CD4-positive, alpha-beta T cell (primary cell): ENCODE data around the gene SHMT2. TPM values are rescaled to one million over a fixed set of nuclear protein-coding genes. Genes with fewer than 3 reads are reported as not detected.

Experiments used
- ATAC-seq: fragments of 200-7000 bp; cut with Tn5 transposase; one replicate; pipeline ENCODE4 v1.10.0; 2022; ENCODE audit warnings: mild to moderate bottlenecking; ENCODE audit not compliant: poor library complexity
- CTCF ChIA-PET: fragments of 350-600 bp; sonication (Branson Sonifier 250); formaldehyde crosslinking; loops from one replicate; lab custom pipeline; 2021; ENCODE audit warnings: antibody characterized with exemption, inconsistent platforms; lab: Charles Lee
- POLR2A ChIA-PET: fragments of 350-600 bp; sonication (Branson Sonifier 250); formaldehyde crosslinking; loops from one replicate; lab custom pipeline; 2021; ENCODE audit warnings: antibody characterized with exemption, inconsistent platforms; lab: Charles Lee
- DNase-seq, 14 experiments: peaks; one replicate each; pipeline ENCODE4 v3.0.0-alpha.2; 2013 to 2020; ENCODE audit warnings: mixed read lengths in 2 of 14
- H3K27ac ChIP-seq, 2 donors: one replicate each; pipeline versions ENCODE4 v1.5.1 to v1.7.0; 2013; ENCODE audit warnings: low read length in 2 of 2, low read depth in 1 of 2, mild to moderate bottlenecking in 1 of 2
- H3K27me3 ChIP-seq, 2 experiments: 1 replicate in 1 of 2; 2 replicates in 1 of 2; pipeline versions ENCODE4 v1.6.1 to v1.7.0; 2013; ENCODE audit warnings: low read length in 2 of 2, control low read depth in 1 of 2, mild to moderate bottlenecking in 1 of 2, moderate library complexity in 1 of 2; ENCODE audit not compliant: insufficient read depth in 2 of 2, control insufficient read depth in 1 of 2
- H3K36me3 ChIP-seq: one replicate; pipeline ENCODE4 v1.6.1; 2013; ENCODE audit warnings: low read length, control low read depth; ENCODE audit not compliant: insufficient read depth
- H3K4me1 ChIP-seq: one replicate; pipeline ENCODE4 v1.6.1; 2013; ENCODE audit warnings: low read length, control low read depth; ENCODE audit not compliant: insufficient read depth
- H3K4me3 ChIP-seq: one replicate; pipeline ENCODE4 v1.5.1; 2013; ENCODE audit warnings: mild to moderate bottlenecking, low read length, moderate library complexity
- H3K9me3 ChIP-seq, 2 experiments: 1 replicate in 1 of 2; 2 replicates in 1 of 2; pipeline versions ENCODE4 v1.6.1 to v1.7.0; 2013; ENCODE audit warnings: low read length in 2 of 2, mild to moderate bottlenecking in 2 of 2, control low read depth in 1 of 2, moderate library complexity in 1 of 2; ENCODE audit not compliant: control insufficient read depth in 1 of 2, insufficient read depth in 1 of 2
- H3K27ac Mint-ChIP-seq: one replicate; pipeline ENCODE4 v1.8.0; 2020; ENCODE audit warnings: mixed read lengths
- H3K27me3 Mint-ChIP-seq: one replicate; pipeline ENCODE4 v1.8.0; 2021; ENCODE audit warnings: mixed read lengths
- H3K36me3 Mint-ChIP-seq: one replicate; pipeline ENCODE4 v1.8.0; 2021; ENCODE audit warnings: low read depth, mixed read lengths
- H3K4me1 Mint-ChIP-seq: one replicate; pipeline ENCODE4 v1.8.0; 2021; ENCODE audit warnings: low read depth, mixed read lengths
- H3K4me3 Mint-ChIP-seq: one replicate; pipeline ENCODE4 v1.8.0; 2020; ENCODE audit warnings: mild to moderate bottlenecking, mixed read lengths
- H3K9me3 Mint-ChIP-seq: one replicate; pipeline ENCODE4 v1.8.0; 2020; ENCODE audit warnings: mixed read lengths
- CTCF ChIP-seq: fragments of 200-600 bp; IDR thresholded peaks from one replicate; pipeline ENCODE4 v1.8.0; 2022; ENCODE audit warnings: antibody characterized with exemption, mild to moderate bottlenecking
- intact Hi-C, 2 experiments: fragments of 100-400 bp; cut with DNase I in 1 of 2; cut with micrococcal nuclease in 1 of 2; formaldehyde crosslinking; loops; one replicate each; pipeline versions ENCODE4 v1.15.1 to v1.9.0; 2023 to 2025; cut with DNase I, micrococcal nuclease
- total RNA-seq, 174 experiments: library from RNA in 2 of 174; stranded (reverse) in 2 of 174; gene quantifications; one replicate each; pipeline ENCODE4 v1.2.3 and lab custom pipeline; 2021 to 2026

The SHMT2 gene
- total RNA-seq, 2 experiments from 2014 or later, result 21.3 to 22.2 TPM

- Histone ChIP-seq H3K4me1 (no peaks in the 10 kb centered on the region), H3K9me3 (no peaks in the 10 kb centered on the region), H3K36me3 (peaks cover 47% of the 10 kb centered on the region), H3K4me3 (no peak overlapping the region), H3K27ac (no peak overlapping the region), H3K27me3 (no peaks in the 10 kb centered on the region)
- Mint-ChIP-seq H3K27ac (no peak overlapping the region), H3K27me3 (no peaks in the 10 kb centered on the region), H3K4me3 (no peak overlapping the region), H3K4me1 (no peaks in the 10 kb centered on the region), H3K9me3 (no peaks in the 10 kb centered on the region), H3K36me3 (peaks cover 60% of the 10 kb centered on the region)
- DNase-seq (no peak), ATAC-seq (no peak)
- ChIA-PET CTCF (interaction anchor here (1.2 kb wide), 1 partner anchor 9 kb away, joined by 4 read pairs; no protein-coding TSS in a partner anchor), POLR2A (no interaction called here)
- no peak for TF ChIP-seq CTCF
- intact Hi-C loops, result no loop called here
Observed at GRCh38 chr12:57254506-57255280, 25.2 kb downstream of the SHMT2 start.

- ATAC-seq (no peak), DNase-seq (no peak)
- peaks cover 73% of the 10 kb centered on the region for H3K36me3 Mint-ChIP-seq
- ChIA-PET CTCF (no interaction called here), POLR2A (no interaction called here)
- H3K4me1 ChIP-seq, result no peaks in the 10 kb centered on the region
- no peaks in the 10 kb centered on the region for H3K4me1 Mint-ChIP-seq
- TF ChIP-seq CTCF, result no peak
- H3K4me3 ChIP-seq, result no peak overlapping the region
- H3K27ac Mint-ChIP-seq, result no peak overlapping the region
- H3K27me3 Mint-ChIP-seq, result no peaks in the 10 kb centered on the region
- H3K36me3 ChIP-seq, result peaks cover 60% of the 10 kb centered on the region
- no peaks in the 10 kb centered on the region for H3K9me3 Mint-ChIP-seq
- no peak overlapping the region for H3K4me3 Mint-ChIP-seq
- H3K27me3 ChIP-seq, result no peaks in the 10 kb centered on the region
- no peaks in the 10 kb centered on the region for H3K9me3 ChIP-seq
- H3K27ac ChIP-seq, result no peak overlapping the region
- intact Hi-C loops, result no loop called here
Observed at GRCh38 chr12:57255916-57256315, 26.4 kb downstream of the SHMT2 start.

DNA sequence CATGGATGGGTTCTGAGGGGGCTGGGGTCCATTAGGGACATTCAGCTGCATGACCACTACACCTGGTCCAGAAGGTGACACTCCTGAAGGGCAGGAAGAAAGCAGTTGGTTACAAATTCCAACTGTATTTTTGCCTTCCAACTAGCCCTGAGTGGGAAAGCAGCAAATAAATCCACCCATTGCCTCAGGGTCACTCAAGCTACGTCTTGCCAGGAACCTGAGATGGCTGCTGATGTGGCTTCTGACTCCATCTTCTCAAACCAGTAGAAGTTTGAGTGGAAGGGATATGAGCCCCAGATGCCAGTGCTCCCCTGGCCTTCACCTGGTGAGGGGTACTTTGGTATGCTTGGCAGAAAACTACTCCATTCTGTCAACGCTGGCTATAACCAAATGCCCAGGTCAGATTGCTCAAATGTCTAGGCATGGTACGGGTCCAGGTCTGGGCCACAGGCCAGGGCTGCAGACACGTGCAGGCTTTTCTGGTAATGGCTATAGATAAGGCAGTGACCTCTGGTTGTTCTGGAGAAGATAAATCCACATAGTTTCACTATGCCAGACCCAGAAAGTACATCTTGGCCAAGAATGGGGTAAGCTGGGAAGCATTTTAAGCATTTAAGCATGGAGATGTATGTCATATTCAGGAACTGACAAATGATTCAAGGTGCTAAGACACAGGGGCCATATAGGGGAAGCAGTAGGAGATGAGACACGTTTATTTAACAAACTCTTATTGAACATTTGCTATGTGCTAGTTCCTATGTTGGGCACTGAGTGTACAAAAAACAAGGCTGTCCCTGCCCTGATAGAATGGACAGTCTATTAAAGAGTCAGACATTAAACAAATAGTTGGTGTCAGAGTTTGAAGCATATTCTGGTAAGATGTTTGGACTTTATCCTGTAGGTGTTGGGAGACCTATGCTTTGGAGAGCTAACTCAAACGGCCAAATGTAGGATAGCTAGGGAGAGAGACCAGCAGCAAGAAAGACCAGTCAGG, 29.8 kb downstream of the SHMT2 start:
- Mint-ChIP-seq H3K4me1 (no peaks in the 10 kb centered on the region), H3K36me3 (peaks cover 89% of the 10 kb centered on the region), H3K27me3 (no peaks in the 10 kb centered on the region), H3K27ac (no peak overlapping the region), H3K9me3 (no peaks in the 10 kb centered on the region), H3K4me3 (no peak overlapping the region)
- ATAC-seq, result no peak
- intact Hi-C loops, result no loop called here
- POLR2A ChIA-PET, result no interaction called here
- Histone ChIP-seq H3K27ac (no peak overlapping the region), H3K36me3 (peaks cover 80% of the 10 kb centered on the region), H3K4me1 (peaks cover 3% of the 10 kb centered on the region), H3K9me3 (no peaks in the 10 kb centered on the region), H3K27me3 (no peaks in the 10 kb centered on the region), H3K4me3 (no peak overlapping the region)
- CTCF ChIA-PET, result no interaction called here
- DNase-seq, result no peak
- TF ChIP-seq CTCF, result no peak
